GM19397 (cell line): ENCODE results near the gene HECTD4.
"Not testable (repeated sequence)": the region's sequence is repeated elsewhere in the genome, so short reads cannot be mapped to it uniquely, and the experiment has no call there.

Experiments used
- ATAC-seq: cut with Tn5 transposase; IDR thresholded peaks from one replicate; pipeline ENCODE4 v1.9.1; 2021; ENCODE audit warnings: mild to moderate bottlenecking, moderate library complexity; ENCODE audit not compliant: unreplicated experiment

HECTD4 gene

GRCh38 chr12:112359290-112359689 lies 22.9 kb downstream of the HECTD4 start:
- ATAC-seq: no peak

DNA sequence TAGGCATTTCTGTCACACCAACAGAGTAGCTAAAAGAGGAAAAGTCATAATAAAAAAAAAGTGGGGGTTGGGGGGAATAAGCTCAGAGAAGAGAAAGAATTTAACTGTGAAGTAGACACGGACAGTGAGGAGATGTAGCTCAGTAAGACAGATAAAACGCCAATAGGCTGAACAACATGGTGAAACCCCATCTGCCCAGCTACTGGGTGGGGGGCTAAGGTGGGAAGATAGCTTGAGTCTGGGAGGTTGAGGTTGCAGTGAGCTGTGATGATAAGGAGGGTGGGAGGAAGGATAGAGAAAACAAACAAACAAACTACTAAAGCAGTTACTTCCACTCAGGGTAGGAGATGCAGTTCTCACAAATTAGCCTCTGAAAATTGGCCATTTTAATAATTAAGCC lies 25.0 kb downstream of the HECTD4 start:
- no peak for ATAC-seq

DNA sequence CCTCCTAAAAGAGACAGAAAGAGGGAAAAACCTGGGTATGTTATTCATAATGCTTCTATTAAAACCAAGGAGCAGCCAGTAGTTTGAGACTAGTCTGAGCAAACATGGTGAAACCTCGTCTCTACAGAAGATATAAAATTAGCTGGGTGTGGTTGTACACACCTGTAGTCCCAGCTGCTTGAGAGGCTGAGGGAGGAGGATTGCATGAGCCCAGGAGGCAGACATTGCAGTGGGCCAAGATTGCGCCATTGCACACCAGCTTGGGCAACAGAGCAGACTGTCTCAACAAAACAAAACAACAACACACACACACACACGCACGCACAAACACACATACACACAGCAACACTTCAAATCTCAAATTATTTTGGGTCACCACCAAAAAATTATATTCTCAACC lies 27.8 kb downstream of the HECTD4 start:
- no peak for ATAC-seq

DNA sequence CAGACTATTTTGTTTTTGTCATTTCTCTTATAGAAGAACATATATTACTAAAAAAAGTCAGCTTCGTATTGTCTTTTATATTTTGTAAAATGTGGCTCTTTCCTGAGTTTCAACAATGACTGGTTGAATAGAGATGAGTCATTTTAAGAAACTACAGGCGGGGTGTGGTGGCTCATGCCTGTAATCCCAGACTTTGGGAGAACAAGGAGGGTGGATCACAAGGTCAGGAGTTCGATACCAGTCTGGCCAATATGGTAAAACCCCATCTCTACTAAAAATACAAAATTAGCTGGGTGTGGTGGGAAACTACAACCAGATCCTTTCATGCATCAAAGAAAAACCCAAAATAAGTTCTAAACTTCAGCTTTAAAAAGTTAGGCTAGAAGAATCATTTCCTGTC lies 28.8 kb downstream of the HECTD4 start:
- no peak for ATAC-seq

DNA sequence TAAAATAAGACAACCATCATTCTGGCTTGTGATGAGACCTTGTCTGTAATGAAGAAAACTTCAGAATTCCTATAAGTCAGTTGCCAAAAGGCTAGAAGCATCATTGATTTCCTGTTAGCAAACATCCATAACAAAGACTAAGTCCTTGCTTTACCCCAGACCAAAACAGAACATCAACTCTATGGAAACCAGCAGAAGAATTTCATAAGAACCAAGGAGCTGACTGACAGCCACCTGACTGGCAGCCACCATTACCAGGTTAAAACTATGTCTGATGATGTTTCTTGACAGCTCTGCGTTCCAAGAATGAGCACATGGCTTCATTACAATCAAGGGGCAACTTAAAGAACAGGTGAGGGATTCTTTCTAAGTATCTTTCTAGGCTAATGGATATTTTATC lies 29.3 kb downstream of the HECTD4 start:
- no peak for ATAC-seq

- no peak for ATAC-seq
These were observed 31.3 kb downstream of the HECTD4 start for GRCh38 chr12:112350593-112351592.

DNA sequence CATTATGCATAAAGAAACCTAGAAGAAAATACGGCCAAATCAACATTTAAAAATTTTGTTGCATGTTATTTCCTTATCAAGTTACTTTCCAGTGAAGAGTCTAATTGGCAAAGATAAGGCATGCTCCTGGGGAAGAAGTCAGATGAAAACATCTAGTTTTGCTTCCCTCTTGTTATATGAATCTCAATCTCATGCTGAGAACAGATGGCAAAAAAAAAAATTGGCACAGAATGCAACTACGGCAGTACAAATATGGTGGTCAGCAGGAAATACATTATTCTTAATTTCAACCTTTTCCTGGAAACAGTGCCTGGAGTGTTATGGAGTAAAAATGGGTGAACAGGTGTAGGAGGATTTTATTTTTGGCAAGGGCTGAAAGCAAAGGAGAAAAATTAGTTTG lies 32.8 kb downstream of the HECTD4 start:
- ATAC-seq: no peak

DNA sequence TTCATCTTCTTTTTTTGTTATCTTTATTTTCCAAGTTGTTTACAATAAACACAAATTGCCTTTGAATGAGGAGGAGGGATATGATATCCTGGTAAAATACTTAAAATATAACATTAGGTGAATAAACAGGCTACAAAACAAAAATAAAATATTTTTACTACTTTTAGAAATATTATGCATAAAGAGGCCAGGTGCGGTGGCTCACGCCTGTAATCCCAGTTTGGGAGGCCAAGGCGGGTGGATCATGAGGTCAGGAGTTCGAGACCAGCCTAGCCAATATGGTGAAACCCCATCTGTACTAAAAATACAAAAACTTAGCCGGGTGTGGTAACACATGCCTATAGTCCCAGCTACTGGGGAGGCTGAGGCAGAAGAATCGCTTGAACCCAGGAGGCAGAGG lies 33.3 kb downstream of the HECTD4 start:
- ATAC-seq: not testable (repeated sequence)

GRCh38 chr12:112347581-112347982 lies 34.6 kb downstream of the HECTD4 start:
- ATAC-seq: peak; percentile 55

DNA sequence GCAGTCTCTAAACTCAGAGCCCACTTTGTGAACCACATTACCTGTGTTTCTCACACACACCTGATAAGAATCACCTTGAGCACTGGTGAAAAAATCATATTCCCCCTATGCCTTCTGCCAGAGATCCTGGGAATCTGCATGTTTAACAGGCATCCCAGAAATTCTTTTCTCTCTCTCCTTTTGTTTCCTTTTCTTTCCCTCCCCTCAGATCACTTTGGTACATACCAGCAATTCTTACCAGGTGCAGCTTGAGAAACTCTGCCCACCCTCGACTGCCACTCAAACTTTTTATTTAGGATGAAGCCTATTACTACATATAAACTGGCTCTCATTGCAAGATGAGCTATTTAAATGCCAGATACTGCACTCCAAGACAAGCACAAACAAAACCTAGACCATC lies 36.0 kb downstream of the HECTD4 start:
- ATAC-seq: no peak

GRCh38 chr12:112344220-112344619 lies 38.0 kb downstream of the HECTD4 start:
- ATAC-seq: no peak

- no peak for ATAC-seq
These were observed 39.6 kb downstream of the HECTD4 start for GRCh38 chr12:112342587-112342986.

GRCh38 chr12:112341046-112341825 lies 41.0 kb downstream of the HECTD4 start:
- no peak for ATAC-seq

DNA sequence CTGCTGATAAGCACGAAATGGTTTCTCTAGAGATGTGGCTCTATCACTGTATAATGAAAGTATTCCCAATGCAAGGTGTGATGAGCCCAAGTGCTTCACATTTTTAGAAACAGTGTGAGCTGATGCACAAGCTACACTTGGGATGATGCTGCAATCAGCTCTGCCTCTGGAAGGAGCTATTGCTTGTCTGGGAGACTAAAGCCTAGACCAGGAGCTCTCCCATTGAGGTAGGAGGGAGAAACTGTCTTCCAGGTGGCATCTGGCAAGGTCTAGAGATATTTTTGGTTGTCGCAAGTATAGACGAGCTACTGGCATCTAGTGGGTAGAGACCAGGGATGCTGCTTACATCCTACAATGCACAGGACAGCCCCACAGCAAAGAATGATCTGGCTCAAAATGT lies 42.0 kb downstream of the HECTD4 start:
- no peak for ATAC-seq

- ATAC-seq: not testable (repeated sequence)
These were observed 47.2 kb downstream of the HECTD4 start for GRCh38 chr12:112334999-112335398.

DNA sequence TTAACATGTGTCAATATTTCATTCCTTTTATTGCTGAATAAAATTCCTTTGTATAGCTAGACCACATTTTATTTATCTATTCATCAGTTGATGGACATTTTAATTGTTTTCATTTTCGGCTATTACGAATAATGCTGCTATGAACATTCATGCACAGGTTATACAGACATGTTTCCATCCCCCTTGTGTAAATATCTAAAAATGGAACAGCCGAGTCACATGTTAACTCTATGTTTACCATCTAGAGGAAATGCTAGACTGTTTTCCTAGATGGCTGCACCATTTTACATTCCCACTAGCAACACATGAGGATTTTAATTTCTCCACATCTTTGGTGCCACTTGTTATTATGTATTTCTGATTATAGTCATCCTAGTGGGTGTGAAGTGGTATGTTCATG lies 49.2 kb downstream of the HECTD4 start:
- ATAC-seq: no peak

- no peak for ATAC-seq
These were observed 50.3 kb downstream of the HECTD4 start for GRCh38 chr12:112331886-112332285.

- no peak for ATAC-seq
These were observed 51.5 kb downstream of the HECTD4 start for GRCh38 chr12:112330706-112331105.

DNA sequence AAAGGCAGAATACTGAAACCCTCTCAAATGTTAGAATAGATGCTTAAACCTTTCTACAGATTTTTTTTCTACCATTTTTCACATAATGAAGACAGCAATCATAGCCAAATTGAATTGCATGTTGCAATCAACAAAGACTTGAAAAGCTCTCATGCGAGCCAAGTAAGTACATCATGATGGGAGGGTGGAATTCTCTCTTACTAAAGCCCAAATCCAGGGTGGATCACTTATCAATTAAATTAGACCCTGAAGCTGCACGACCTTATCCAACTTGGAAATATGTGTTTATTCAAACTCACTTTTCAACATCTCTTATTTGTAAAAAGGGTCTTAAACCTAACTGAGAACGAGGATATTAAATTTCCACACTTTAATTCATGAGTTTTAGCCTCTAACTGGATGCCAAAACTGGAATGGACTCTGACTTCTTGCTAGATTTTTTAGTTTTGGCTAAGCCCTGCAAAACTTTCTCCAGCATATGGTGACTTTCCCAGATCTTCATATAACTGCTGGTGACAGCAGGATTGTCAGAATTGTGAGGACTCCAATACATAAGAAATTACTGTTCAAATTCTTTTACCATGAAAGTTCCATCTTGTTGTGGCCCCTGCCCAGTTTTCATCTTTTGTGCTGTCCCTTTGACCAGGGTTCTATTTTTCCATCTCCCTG lies 53.6 kb downstream of the HECTD4 start:
- ATAC-seq: no peak

GRCh38 chr12:112327209-112327938 lies 54.9 kb downstream of the HECTD4 start:
- no peak for ATAC-seq
